Measurements from ENCODE around the gene RNF146. TPM values are rescaled to one million over a fixed set of nuclear protein-coding genes. Genes with fewer than 3 reads are reported as not detected.
"Not testable (repeated sequence)": the region's sequence is repeated elsewhere in the genome, so short reads cannot be mapped to it uniquely, and the experiment has no call there.

Gene RNF146
- total and polyA plus RNA-seq, 2 experiments from 2014 or later, result 24.2 to 43.7 TPM

DNA sequence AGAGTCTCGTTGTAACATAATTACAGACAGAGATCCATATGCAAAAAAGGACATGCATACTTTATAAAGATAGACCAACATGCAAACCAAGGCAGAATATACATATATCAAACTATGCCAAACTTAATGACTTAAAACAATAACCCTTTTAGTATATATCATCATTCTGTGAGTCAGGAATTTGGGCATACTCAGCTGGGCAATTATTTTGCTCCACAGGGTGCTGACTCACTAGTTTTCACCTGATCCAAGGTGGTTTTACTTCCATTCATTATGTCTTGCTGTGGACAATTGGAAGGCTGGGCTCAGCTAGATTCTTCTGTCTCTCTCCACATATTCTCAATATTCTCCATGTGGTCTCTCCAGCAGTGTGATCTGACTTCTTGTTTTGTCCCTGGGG, 41.2 kb upstream of the RNF146 start (continued):
- TF ChIP-seq, protein P1, sequence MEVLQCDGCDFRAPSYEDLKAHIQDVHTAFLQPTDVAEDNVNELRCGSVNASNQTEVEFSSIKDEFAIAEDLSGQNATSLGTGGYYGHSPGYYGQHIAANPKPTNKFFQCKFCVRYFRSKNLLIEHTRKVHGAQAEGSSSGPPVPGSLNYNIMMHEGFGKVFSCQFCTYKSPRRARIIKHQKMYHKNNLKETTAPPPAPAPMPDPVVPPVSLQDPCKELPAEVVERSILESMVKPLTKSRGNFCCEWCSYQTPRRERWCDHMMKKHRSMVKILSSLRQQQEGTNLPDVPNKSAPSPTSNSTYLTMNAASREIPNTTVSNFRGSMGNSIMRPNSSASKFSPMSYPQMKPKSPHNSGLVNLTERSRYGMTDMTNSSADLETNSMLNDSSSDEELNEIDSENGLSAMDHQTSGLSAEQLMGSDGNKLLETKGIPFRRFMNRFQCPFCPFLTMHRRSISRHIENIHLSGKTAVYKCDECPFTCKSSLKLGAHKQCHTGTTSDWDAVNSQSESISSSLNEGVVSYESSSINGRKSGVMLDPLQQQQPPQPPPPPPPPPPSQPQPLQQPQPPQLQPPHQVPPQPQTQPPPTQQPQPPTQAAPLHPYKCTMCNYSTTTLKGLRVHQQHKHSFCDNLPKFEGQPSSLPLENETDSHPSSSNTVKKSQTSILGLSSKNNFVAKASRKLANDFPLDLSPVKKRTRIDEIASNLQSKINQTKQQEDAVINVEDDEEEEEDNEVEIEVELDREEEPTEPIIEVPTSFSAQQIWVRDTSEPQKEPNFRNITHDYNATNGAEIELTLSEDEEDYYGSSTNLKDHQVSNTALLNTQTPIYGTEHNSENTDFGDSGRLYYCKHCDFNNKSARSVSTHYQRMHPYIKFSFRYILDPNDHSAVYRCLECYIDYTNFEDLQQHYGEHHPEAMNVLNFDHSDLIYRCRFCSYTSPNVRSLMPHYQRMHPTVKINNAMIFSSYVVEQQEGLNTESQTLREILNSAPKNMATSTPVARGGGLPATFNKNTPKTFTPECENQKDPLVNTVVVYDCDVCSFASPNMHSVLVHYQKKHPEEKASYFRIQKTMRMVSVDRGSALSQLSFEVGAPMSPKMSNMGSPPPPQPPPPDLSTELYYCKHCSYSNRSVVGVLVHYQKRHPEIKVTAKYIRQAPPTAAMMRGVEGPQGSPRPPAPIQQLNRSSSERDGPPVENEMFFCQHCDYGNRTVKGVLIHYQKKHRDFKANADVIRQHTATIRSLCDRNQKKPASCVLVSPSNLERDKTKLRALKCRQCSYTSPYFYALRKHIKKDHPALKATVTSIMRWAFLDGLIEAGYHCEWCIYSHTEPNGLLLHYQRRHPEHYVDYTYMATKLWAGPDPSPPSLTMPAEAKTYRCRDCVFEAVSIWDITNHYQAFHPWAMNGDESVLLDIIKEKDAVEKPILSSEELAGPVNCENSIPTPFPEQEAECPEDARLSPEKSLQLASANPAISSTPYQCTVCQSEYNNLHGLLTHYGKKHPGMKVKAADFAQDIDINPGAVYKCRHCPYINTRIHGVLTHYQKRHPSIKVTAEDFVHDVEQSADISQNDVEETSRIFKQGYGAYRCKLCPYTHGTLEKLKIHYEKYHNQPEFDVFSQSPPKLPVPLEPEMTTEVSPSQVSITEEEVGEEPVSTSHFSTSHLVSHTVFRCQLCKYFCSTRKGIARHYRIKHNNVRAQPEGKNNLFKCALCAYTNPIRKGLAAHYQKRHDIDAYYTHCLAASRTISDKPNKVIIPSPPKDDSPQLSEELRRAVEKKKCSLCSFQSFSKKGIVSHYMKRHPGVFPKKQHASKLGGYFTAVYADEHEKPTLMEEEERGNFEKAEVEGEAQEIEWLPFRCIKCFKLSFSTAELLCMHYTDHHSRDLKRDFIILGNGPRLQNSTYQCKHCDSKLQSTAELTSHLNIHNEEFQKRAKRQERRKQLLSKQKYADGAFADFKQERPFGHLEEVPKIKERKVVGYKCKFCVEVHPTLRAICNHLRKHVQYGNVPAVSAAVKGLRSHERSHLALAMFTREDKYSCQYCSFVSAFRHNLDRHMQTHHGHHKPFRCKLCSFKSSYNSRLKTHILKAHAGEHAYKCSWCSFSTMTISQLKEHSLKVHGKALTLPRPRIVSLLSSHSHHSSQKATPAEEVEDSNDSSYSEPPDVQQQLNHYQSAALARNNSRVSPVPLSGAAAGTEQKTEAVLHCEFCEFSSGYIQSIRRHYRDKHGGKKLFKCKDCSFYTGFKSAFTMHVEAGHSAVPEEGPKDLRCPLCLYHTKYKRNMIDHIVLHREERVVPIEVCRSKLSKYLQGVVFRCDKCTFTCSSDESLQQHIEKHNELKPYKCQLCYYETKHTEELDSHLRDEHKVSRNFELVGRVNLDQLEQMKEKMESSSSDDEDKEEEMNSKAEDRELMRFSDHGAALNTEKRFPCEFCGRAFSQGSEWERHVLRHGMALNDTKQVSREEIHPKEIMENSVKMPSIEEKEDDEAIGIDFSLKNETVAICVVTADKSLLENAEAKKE (CRISPR knock-in tag; IDR thresholded peaks at IDR 0.05), result no peak
- TF ChIP-seq EZH2 (IDR thresholded peaks at IDR 0.05; ENCODE audit: low read depth, unreplicated experiment), result no peak
- TF ChIP-seq ZNF114 (CRISPR knock-in tag; IDR thresholded peaks at IDR 0.05), result no peak
- TF ChIP-seq, protein P2, sequence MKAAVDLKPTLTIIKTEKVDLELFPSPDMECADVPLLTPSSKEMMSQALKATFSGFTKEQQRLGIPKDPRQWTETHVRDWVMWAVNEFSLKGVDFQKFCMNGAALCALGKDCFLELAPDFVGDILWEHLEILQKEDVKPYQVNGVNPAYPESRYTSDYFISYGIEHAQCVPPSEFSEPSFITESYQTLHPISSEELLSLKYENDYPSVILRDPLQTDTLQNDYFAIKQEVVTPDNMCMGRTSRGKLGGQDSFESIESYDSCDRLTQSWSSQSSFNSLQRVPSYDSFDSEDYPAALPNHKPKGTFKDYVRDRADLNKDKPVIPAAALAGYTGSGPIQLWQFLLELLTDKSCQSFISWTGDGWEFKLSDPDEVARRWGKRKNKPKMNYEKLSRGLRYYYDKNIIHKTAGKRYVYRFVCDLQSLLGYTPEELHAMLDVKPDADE (IDR thresholded peaks at IDR 0.05), result no peak
- no peak for TF ChIP-seq EZH2phosphoT487 (IDR thresholded peaks at IDR 0.05; ENCODE audit: unreplicated experiment)
- no peak for TF ChIP-seq CREB1 (CRISPR knock-in tag; IDR thresholded peaks at IDR 0.05; ENCODE audit: low read depth)
- TF ChIP-seq ZNF331 (CRISPR knock-in tag; IDR thresholded peaks at IDR 0.05; ENCODE audit: low read depth), result no peak
- no peak for TF ChIP-seq STAT1 (IDR thresholded peaks at IDR 0.05; ENCODE audit: unreplicated experiment)
- TF ChIP-seq POLR2AphosphoS5 (IDR thresholded peaks at IDR 0.05; ENCODE audit: low read depth), result no peak

DNA sequence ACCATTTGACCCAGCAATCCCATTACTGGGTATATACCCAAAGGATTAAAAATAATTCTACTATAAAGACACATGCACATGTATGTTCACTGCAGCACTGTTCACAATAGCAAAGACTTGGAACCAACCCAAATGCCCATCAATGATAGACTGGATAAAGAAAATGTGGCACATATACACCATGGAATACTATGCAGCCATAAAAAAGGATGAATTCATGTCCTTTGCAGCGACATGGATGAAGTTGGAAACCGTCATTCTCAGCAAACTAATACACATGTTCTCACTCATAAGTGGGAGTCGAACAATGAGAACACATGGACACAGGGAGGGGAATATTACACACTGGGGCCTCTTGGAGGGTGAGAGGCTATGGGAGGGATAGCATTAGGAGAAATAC, 32.8 kb upstream of the RNF146 start:
- H3K27ac ChIP-seq (ENCODE audit: low read depth); H3K4me2 ChIP-seq; H2AFZ ChIP-seq; H3K36me3 ChIP-seq (ENCODE audit: insufficient read depth); DNase-seq (ENCODE audit: low spot score); H3K79me2 ChIP-seq (replicated peaks; ENCODE audit: insufficient read depth); H3K27ac Mint-ChIP-seq; H3K27me3 Mint-ChIP-seq (ENCODE audit: insufficient read depth, low read depth, poor library complexity); H3K4me3 ChIP-seq; ATAC-seq; H3K4me1 ChIP-seq (ENCODE audit: insufficient read depth); H4K20me1 ChIP-seq (replicated peaks; ENCODE audit: insufficient read depth); H3K4me3 Mint-ChIP-seq; H3K27me3 ChIP-seq (ENCODE audit: insufficient read depth); H3K36me3 Mint-ChIP-seq (ENCODE audit: low read depth); H3F3A ChIP-seq (replicated peaks; ENCODE audit: low read depth); H3K9me2 ChIP-seq (ENCODE audit: insufficient read depth); H3K4me1 Mint-ChIP-seq: not testable (repeated sequence)
- H3K9me3 Mint-ChIP-seq, result peaks cover 13% of the 10 kb centered on the region; the same call in 2 of the 3 replicates
